Germinal center (tissue), 1 donor: ENCODE data around the gene FUBP1.
"Not testable (repeated sequence)": the region's sequence is repeated elsewhere in the genome, so short reads cannot be mapped to it uniquely, and the experiment has no call there.

Experiments
- DNase-seq: peaks from one replicate; pipeline ENCODE4 v3.0.0; 2012; ENCODE audit warnings: mixed read lengths, low spot score

FUBP1 gene

DNA sequence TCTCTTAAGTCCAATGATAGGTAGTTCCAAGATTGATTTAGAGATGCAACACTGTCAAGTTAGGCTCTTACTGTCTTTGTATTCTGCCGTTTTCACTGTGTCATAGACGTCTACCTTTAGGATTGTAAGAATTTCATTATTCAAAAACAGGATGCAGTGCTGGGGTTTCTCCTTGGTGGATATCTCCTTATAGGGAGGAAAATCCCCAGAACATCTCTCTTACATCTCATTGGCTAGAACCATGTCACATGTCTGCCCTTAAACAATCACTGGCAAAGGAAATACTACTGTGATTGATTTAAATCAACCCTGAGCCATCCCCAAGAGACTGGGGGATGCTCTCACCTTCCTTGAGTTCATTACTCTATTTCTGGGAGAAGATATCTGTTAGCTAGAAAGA lies 10.9 kb upstream of the FUBP1 start:
- no peak for DNase-seq

DNA sequence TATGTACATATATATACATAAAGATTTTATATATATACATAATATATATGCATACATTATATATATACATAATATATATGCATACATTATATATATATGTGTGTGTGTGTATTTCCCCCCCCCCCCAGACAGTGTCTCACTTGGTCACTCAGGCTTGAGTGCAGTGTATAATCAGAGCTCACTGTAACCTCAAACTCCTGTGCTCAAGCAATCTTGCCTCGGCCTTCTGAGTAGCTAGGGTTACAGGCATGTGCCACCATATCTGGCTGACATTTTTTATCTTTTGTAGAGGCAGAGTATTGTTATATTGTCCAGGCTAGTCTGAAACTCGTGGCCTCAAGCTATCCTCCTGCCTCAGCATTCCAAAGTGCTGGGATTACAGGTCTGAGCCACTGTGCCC lies 9.0 kb upstream of the FUBP1 start:
- no peak for DNase-seq

DNA sequence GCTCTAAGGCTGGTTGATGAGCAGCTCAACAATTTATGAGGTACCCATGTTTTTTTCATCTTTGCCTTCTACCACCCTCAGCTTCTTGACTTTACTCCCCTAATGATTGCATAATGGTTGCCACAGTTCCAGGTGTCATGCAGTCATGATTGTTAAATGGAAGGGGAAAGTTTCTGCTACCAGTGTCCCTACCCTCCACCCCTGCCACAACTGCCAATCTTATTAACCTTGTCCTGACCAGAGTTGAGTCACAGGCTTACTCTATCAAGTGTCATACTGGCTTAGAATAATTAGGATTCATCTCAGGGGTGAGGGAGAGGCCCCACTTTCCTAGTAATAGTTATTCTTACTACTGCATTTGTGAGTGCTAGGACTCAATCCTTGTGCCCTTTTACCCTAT lies 7.9 kb upstream of the FUBP1 start:
- no peak for DNase-seq

DNA sequence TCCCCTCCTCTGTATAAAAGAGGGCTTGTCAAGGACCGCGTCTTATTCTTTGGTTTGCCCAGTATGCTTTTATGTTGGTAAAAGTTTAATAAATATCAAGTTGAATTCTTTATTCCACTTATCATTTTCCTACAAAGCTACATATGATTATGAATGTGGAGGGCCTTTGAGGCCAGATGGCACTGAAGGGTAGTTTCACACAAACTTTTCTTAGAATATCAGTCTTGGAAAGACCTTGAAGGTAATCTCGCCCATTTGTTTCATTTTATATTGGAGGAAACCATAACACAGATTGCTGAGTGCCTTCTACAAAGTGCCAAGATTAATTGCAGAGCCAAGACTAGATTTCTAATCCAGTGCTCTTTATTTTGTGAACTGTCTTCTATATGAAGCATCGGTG lies 5.8 kb upstream of the FUBP1 start:
- no peak for DNase-seq

DNA sequence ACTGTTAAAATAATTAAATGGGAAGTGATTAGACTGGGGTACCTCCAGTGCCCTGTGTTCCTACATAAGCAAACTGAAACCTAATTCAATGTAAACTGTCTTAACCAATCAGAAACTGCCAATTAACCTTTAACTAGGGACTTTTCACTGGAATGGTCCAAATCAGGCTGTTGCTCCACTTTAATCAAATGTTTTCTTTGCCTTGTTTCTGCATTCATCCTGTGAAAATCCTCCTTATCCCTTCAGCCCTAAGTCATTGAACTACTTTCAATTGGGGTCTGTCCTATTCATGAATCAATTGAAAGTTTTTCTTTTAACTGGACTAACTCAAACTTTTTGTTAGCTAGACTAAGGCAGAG lies 5.1 kb upstream of the FUBP1 start:
- no peak for DNase-seq

DNA sequence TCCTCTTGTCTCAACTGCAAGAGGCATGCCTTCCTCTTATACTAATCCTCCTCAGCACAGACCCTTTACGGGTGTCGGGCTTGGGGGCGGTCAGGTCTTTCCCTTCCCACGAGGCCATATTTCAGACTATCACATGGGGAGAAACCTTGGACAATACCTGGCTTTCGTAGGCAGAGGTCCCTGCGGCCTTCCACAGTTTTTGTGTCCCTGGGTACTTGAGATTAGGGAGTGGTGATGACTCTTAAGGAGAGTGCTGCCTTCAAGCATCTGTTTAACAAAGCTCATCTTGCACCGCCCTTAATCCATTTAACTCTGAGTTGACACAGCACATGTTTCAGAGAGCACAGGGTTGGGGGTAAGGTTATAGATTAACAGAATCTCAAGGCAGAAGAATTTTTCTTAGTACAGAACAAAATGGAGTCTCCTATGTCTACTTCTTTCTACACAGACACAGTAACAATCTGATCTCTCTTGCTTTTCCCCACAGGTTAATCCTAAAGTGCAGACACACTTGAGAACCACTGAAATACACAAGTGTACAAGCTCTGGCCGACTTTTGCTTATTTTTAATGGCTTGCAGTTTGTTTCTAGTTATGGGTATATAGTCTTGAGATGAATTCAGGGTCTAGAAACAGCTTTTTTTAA lies 4.6 kb upstream of the FUBP1 start:
- DNase-seq, result not testable (repeated sequence)

DNA sequence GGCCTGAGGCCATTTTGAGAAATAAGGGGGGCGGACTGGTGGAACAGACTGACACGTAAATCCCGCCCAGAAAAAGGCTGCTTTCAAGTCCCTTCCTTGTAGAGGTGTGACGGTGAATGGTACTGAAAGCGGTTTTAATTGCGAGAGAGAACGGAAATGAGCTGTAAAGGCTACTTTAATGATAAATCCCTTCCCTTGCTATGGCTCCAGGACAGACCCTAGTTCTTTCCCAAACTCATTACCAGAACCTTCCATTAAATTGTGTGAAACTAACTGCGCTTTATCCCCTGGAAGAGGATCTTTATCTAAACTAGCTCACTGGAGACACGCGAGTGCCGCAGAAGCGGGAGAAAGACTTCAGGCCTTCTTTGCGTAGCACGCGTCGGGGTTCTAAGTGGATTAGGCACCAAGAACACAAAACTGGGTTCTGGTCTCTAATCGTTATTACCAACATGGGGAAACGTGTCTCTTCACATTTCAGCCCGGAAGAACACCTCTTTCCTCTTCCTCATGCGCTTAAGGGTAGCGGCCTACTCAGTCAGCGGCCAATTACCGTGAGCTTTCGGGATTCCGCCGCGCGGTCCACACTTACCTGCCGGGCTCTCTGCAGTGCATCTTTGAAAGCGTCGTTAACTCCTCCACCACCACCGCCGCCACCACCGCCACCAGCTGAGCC lies 441 bp downstream of the FUBP1 start:
- DNase-seq, result peak; percentile 74

DNA sequence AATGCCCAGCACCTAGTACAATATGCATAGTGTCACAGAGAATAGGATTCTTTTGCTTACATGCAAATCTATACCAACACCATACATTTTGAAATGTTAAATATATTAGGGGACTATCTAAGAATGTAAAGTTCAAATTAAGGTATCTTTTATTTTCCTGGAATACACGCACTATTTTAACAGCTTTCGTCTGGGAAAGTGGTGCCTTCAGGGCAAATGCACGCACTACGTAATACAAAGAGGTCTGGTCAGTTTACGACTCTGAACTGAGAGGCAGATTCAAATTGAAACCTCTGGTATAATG lies 931 bp downstream of the FUBP1 start:
- no peak for DNase-seq

DNA sequence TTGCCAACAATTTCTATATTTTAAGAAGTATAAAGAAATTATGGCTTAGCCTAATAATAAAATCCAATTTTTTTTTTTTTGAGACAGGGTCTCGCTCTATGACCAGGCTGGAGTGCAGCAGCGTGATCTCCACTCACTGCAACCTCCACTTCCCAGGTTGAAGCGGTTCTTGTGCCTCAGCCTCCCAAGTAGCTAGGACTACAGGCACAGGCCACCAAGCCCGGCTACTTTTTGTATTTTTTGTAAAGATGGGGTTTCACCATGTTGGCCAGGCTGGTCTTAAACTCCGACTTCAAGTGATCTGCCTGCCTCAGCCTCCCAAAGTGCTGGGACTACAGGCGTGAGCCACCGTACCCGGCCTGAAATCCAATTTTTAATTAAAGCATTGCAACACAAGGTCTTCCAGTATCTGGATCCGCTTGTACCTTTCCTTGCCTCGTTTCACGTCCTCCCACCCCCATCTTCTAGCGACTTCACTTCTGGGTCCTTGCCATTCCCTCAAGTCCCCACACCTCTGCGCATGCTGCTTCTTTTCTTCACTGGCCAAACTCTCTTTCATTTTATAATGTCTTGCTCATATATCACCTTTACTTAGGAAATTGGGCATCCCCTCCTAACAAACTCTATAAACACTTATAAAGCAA lies 2.3 kb downstream of the FUBP1 start:
- no peak for DNase-seq

DNA sequence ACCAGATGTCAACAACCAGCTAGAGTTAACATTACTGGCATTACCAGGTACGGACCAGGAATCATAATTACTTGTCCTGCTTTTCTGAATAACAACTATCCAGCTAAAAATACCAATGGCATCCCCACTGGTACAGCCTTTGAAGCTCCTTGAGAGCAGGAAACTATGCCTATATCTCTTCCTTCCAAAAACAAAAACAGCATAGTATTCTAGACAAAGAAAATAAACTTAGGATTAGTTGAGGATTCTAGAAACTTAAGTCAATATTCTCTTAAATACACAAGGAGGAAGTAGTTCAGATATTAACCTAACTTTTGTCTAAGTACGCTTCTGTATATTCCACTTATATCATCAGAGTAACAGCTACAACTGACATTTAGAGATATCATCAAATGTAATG lies 3.0 kb downstream of the FUBP1 start:
- no peak for DNase-seq

DNA sequence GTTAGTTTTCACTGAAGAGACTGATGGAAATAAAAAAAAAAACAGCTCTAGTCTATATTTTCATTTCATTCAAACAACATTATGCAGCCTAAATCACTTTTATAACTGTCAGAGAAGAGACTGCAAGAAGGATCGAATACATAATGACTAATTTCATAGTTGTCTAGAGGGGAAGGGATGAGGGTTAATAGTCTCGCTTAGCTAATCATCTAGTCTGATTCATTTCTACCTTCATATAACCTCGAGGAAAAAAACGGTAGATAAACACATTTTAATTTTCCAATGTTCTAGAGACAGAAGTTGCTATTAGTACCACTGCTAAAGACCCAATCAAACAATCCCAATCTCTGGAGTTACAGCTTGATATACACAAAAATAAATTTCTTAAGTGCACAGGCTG lies 3.5 kb downstream of the FUBP1 start:
- DNase-seq, result no peak

DNA sequence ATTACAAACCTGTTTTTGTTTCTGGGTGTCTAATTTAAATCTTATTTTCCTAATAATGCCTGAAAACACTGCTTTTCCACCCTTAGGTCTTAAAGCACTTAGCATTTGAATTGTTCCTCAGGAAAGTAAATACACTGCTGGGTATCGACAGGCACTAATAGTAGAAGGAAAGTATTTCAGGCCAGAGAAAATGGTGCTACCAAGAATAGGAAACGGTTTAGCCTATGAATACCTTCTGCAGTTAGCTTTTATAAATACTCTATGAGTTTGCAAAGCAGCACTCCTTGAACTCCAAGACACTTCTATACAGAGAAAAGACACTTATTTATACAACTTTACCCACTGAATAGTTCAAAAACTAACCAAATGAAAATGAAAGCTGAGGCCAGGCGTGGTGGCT lies 6.8 kb downstream of the FUBP1 start:
- no peak for DNase-seq

DNA sequence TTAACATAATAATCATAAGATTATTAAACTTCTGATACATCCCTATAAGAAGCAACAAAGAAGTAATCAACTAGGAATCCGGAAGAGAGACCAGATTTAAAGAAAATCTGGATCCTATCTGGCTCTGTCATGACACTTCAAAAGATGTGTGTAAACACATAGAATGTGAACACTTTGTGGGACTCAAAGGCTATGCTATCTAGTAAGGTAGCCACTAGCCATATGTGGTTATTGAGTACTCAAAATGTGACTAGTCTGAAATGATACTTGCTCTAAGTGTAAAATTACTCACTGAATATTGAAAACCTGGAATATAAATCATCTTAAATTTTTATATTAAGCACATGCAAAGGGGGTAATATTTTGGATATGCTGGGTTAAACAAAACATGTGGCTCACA lies 8.7 kb downstream of the FUBP1 start:
- no peak for DNase-seq

DNA sequence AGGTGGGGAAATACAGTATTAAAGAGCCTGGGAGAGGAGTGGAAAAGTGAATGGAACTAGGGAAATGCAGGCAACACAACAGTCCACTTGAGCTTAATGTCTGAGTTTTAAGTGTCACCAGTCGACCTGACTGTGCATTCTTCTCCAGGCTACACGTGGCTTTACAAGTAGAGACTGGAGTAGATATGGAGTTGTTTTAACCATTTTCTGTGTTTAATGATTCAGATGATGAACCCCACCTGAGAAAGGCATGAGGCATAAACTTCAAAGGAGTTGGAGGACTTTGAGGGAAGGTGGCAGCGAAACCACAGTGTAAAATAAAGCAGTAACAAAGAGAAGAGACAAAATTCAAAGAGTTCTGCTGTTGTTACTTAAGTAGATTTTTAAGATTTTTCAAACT lies 12.6 kb downstream of the FUBP1 start:
- DNase-seq, result no peak

DNA sequence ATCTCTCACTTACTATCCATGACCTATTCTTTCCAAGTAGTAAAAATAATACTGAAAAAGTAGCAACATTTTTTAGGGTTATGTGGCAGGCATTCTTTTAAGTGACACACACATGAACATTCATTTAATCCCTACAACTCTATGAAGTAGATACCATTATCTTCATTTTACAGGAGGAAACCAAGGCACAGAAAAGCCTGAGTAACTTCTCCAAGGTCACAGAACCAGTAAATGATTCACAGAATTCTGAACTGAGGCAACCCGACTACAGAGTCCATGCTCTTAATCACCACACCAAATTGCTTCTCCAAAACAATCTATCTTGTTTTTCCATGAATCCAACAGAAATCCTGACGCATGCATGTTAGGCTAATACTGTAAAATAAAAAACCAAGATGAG lies 17.5 kb downstream of the FUBP1 start:
- DNase-seq, result no peak

DNA sequence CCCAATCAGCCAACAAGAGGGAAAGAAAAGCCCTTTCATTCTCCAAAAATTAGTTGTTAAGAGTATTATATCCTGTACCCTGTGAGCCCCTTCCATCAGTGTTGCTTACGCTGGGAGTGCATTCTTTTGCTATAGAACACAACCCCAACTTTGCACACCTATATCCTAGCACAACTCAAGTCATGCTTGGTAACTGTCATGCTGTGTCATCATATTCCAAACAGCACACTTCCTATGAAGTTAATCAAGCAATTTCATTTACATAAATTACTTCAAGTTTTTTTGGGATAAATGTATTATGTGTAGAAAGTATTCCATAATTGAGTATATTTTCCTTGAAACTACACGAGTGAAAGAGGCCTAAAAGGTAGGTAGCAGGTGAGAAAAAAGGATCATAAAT lies 20.0 kb downstream of the FUBP1 start:
- DNase-seq, result no peak

DNA sequence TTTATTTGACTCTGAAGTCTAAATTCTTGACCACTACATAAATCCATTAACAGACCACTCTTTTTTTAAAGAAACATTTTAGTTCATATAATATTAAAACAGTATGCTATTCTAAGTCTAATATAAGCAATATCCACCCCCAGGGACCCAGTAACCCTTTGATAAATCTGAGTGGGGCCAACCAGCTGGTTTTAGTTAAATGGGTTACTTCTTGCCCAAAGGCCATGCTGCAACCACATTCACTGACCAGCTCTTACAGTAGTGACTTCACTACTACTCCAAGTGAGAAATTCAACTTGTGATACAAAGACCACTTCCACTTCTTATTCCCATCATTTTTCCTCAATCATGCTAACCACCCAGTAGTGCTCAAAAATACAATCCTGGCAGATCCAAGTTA lies 20.5 kb downstream of the FUBP1 start:
- DNase-seq, result no peak

DNA sequence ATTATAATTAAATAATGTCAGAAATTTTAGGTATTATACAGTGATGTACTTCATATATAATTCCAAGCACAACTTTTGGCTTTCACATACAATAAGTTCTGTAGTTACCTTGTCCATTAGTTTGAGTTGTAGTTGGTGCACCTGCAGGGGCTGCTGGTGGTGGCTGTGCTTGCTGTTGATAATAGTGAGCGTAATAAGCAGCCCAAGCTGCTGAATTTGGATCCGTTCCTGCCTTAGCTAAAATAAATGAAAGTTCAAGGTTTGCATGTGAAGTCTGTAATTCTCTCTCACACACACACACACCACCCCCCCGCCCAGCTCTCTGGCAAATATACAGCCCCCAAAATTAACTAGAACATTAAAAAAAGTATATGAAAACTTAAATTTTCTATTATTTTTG lies 22.4 kb downstream of the FUBP1 start:
- DNase-seq, result no peak

DNA sequence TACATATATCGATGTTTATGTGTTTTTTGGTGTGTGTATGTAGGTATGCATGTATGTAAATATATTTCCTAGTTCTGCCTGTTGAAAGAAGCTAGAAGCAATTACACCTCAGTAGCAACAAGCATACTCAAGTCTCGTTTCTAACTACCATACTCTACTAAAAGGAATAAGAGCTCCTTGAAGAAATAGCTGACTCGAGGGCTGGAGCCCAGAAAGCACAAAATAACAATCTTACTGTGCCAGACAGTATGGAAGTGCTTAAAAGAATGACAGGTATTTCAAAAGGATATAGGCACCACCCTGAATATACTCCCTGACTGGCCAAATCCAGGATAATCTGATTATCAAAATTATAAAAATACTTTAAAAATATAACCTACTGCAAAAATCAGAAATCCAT lies 23.2 kb downstream of the FUBP1 start:
- DNase-seq, result no peak

DNA sequence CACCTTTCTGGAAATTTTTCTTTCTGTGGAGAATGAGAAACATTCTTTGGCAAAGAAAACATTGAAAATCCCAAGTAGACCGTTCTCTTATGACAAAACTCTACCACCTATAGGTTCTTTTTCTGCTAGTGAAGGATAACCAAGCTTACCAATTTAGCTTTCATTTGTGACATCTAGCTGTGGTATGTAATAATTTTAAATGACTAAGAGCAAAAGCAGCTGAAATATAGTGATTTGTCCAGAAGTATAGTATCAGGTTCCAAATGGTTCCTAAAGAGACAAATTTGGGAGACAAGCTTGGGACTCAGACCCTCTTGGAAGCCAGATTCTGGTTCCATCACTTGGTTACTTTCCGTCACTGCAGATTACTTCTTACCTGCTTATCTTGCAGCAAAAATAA lies 24.4 kb downstream of the FUBP1 start:
- no peak for DNase-seq

DNA sequence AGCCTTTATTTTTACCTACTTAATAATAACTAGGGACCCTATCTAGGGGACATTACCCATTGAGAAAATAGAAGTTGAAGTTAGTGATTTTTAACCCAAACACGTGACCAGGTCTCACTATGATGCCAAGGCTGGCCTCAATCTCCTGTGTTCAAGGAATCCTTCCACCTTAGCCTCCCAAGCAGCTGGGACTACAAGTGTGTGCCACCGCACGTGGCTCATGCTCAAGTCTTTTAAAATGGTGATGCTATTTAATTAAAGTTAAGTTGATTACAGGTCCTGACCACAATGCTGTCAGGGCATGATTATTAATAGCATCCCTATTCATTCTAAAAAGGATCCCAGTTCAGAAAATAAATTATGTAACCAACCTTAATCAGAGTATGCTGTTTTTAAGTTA lies 25.0 kb downstream of the FUBP1 start:
- no peak for DNase-seq

DNA sequence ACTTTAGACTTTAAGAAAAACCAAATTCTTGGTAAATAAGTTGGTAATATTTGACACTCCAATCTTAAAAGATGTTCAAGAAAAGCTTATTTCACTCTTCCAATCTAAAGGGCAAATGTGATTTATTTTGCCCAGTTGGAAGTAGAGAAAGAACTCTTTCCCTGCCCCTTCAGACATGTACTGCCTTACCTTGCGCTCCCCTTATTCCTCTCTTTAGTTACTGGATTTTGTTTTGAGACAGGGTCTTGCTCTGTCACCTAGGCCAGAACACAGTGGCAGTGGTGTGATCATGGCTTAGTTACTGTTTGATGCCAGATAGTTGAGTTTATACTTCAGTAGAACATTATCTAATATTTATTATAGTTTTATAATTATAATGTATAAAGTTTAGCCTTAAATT lies 27.5 kb downstream of the FUBP1 start:
- no peak for DNase-seq

DNA sequence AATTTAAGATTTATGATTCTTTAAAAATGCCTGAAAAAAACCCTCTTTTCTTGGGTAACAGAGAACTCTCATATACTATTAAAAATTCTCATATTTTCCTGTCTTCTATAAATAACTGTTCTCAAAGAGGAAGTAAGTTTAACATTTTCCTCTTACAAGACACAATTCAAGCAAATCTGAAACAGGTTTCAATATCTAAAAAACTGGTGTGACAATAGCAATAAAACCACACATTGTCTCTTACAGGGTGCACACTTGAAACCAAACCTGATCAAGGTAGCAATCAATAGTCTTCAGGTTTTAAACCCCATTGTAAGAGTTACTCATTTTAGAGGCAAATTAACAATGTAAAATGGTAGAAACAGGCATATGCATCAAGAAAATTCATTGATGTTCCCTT lies 28.0 kb downstream of the FUBP1 start:
- DNase-seq, result peak; percentile 3

DNA sequence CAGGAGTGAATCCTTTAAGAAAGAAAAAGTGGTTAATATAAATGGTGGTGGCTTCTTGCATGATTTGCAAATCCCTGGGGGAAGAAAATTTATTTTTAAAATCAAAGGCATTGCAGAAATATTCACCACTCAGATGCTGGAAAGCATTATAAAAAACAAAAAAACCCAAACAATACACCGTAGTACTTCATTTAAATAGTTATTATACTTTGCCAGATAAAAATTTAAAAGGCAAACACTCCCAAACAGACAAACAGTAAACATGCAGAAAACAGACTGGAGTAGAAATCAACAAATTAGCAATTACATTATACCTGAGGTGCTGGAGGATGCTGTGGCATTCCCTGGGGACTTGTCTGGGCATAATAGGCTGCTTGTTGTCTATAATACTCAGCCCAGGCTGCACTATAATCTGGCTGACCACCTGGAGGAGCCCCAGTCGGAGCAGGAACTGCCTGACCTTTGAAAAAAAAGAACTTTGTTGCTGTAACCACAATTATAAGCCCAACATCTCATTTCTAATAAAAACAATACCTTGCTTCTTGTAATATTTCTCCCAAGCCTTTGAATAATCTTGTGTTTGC lies 29.9 kb downstream of the FUBP1 start:
- DNase-seq, result no peak
